Upper lobe of left lung (tissue), 6 donors: ENCODE results near the gene MTHFD1L. TPM values are rescaled to one million over a fixed set of nuclear protein-coding genes. Genes with fewer than 3 reads are reported as not detected.

ENCODE experiments used
- ATAC-seq, 2 donors: fragments of 200-7000 bp; cut with Tn5 transposase; one replicate each; pipeline ENCODE4 v1.9.1; 2022; ENCODE audit warnings: mild to moderate bottlenecking in 2 of 2, moderate library complexity in 2 of 2; ENCODE audit not compliant: low FRiP score in 2 of 2
- DNase-seq, 2 donors: peaks; one replicate each; pipeline ENCODE4 v3.0.0-alpha.2; 2019 to 2020
- H3K27ac ChIP-seq, 4 donors: fragments of 200-600 bp; sonication (generic); one replicate each; pipeline ENCODE4 v1.5.1; 2016 to 2019
- H3K27me3 ChIP-seq, 4 donors: fragments of 200-600 bp; sonication (generic); one replicate each; pipeline ENCODE4 v1.5.1; 2017 to 2019
- H3K36me3 ChIP-seq, 4 donors: fragments of 200-600 bp; sonication (generic); one replicate each; pipeline ENCODE4 v1.5.1; 2016 to 2019
- H3K4me1 ChIP-seq, 4 donors: fragments of 200-600 bp; sonication (generic); one replicate each; pipeline ENCODE4 v1.5.1; 2018 to 2019
- H3K4me3 ChIP-seq, 4 donors: fragments of 200-600 bp; sonication (generic); one replicate each; pipeline ENCODE4 v1.5.1; 2017 to 2019; ENCODE audit warnings: mild to moderate bottlenecking in 2 of 4, moderate library complexity in 1 of 4
- H3K9me3 ChIP-seq, 4 donors: fragments of 200-600 bp; sonication (generic); one replicate each; pipeline ENCODE4 v1.5.1; 2018 to 2019
- CTCF ChIP-seq, 6 experiments: fragments of 450-650 bp in 4 of 6; fragments of 200-600 bp in 2 of 6; sonication (generic) in 2 of 6; IDR thresholded peaks; one replicate each; pipeline ENCODE4 v1.5.1; 2016 to 2019; ENCODE audit warnings: antibody characterized with exemption in 6 of 6
- EP300 ChIP-seq, 4 donors: sonication (generic); formaldehyde crosslinking; IDR thresholded peaks; one replicate each; pipeline ENCODE4 v1.5.1; 2017; ENCODE audit warnings: antibody characterized with exemption in 4 of 4, control low read depth in 2 of 4
- POLR2A ChIP-seq, 4 donors: fragments of 450-650 bp; IDR thresholded peaks; one replicate each; pipeline ENCODE4 v1.5.1; 2016 to 2017; ENCODE audit warnings: antibody characterized with exemption in 4 of 4, mild to moderate bottlenecking in 2 of 4
- POLR2AphosphoS5 ChIP-seq, 2 donors: sonication (generic); formaldehyde crosslinking; IDR thresholded peaks; one replicate each; pipeline ENCODE4 v1.5.1; 2017; ENCODE audit warnings: antibody characterized with exemption in 2 of 2
- WGBS, 2 donors: methylation state at CpG; one replicate each; pipeline ENCODE4 v1.1.5; 2017 to 2018; 5-methylcytosine and 5-hydroxymethylcytosine counted together
- total RNA-seq, 6 donors: library from RNA; depleted of rRNA in 4 of 6; stranded (reverse); fragments of >200 nt in 4 of 6; gene quantifications; one replicate each; pipeline versions ENCODE4 v1.1.0 to v1.2.1, GENCODE V29; 2016 to 2021
- donor health status: DM: no; HTN: no; CAD: no; lungs with moderate emphysema.
- donor health status: DM: no; HTN: yes; CAD: no; lungs with severe emphysema.

MTHFD1L gene
- total RNA-seq, 6 donors from 2014 or later = 11.8 to 32.3 (median 19.4) TPM

DNA sequence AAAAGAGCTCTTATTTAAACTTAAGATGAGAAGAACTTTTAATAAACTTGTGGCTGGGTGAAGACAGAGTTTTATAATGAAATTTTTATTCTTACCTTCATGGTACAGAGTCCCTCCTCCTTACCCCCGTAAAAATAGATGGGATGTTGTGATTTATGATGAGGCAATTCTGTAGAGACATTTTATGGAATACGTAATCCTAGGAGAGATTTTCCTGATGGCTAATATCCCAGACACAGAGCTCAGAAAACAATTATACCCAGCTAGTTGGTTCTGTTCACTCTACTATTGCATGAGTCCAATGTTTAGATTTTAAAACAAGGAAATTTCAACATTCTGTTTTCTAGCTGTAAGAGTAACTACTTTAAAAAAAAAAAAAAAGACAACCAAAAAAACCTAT, 43.4 kb downstream of the MTHFD1L start:
- DNase-seq (no peak), ATAC-seq (no peak)
- Histone ChIP-seq H3K4me3 (no peak overlapping the region), H3K36me3 (no peaks in the 10 kb centered on the region), H3K27ac (no peak overlapping the region), H3K27me3 (no peaks in the 10 kb centered on the region), H3K9me3 (no peaks in the 10 kb centered on the region), H3K4me1 (no peaks in the 10 kb centered on the region)
- no peak for TF ChIP-seq POLR2AphosphoS5 (IDR thresholded peaks at IDR 0.05)
- TF ChIP-seq EP300 (IDR thresholded peaks at IDR 0.05) = no peak
- TF ChIP-seq CTCF (IDR thresholded peaks at IDR 0.05) = no peak
- no peak for TF ChIP-seq POLR2A (IDR thresholded peaks at IDR 0.05)
- WGBS, 2 donors = 89 to 92% methylated on average over 2 of the region's 2 CpGs

GRCh38 chr6:150910561-150910960, 45.1 kb downstream of the MTHFD1L start:
- ATAC-seq = no peak

DNA sequence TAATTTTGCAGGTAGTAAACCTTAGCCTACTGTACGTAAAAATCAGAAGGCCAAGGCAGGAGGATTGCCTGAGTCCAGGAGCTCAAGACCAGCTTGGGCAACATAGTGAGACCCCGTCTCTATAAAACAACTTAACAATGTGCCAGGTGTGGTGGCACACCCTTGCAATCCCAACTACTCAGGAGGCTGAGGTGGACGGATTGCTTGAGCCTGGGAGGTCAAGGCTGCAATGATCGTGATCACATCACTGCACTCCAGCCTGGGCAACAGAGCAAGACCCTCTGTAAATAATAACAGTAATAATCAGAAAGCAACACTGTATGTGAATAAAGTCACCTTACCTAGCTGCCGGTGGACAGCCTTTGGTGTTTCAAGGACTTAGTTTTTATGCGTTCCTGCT, 48.9 kb downstream of the MTHFD1L start:
- no peak for DNase-seq
- no peak for TF ChIP-seq POLR2AphosphoS5 (IDR thresholded peaks at IDR 0.05)
- TF ChIP-seq CTCF (IDR thresholded peaks at IDR 0.05) = no peak
- TF ChIP-seq EP300 (IDR thresholded peaks at IDR 0.05) = no peak
- no peak for TF ChIP-seq POLR2A (IDR thresholded peaks at IDR 0.05)
- Histone ChIP-seq H3K27ac (no peak overlapping the region), H3K27me3 (no peaks in the 10 kb centered on the region), H3K4me3 (no peak overlapping the region), H3K4me1 (no peaks in the 10 kb centered on the region), H3K36me3 (peaks cover 0 to 2% (median under 1%) of the 10 kb centered on the region in 4 donors), H3K9me3 (no peaks in the 10 kb centered on the region)
- WGBS, 2 donors = 95 to 97% methylated on average over 6 of the region's 6 CpGs
- no peak for ATAC-seq

More at GRCh38 chr6:150910561-150910960, 45.1 kb downstream of the MTHFD1L start:
- Histone ChIP-seq H3K27me3 (no peaks in the 10 kb centered on the region), H3K4me1 (no peaks in the 10 kb centered on the region), H3K36me3 (no peaks in the 10 kb centered on the region), H3K4me3 (no peak overlapping the region), H3K27ac (no peak overlapping the region), H3K9me3 (no peaks in the 10 kb centered on the region)
- no peak for DNase-seq
- TF ChIP-seq POLR2AphosphoS5 (IDR thresholded peaks at IDR 0.05) (no peak), POLR2A (IDR thresholded peaks at IDR 0.05) (no peak)
- WGBS, 2 donors = 41 to 86% methylated on average over 2 of the region's 2 CpGs

GRCh38 chr6:150915131-150915879, 49.8 kb downstream of the MTHFD1L start:
- WGBS, 2 donors = 88 to 91% methylated on average over 6 of the region's 6 CpGs
- Histone ChIP-seq H3K27ac (no peak overlapping the region), H3K27me3 (no peaks in the 10 kb centered on the region), H3K4me3 (no peak overlapping the region), H3K36me3 (peaks cover 0 to 10% (median 5%) of the 10 kb centered on the region in 4 donors), H3K4me1 (no peaks in the 10 kb centered on the region), H3K9me3 (no peaks in the 10 kb centered on the region)
- DNase-seq = no peak
- peak in 1 of 2 donors; percentile 12 for ATAC-seq
- no peak for TF ChIP-seq POLR2A (IDR thresholded peaks at IDR 0.05)
- no peak for TF ChIP-seq EP300 (IDR thresholded peaks at IDR 0.05)
- no peak for TF ChIP-seq CTCF (IDR thresholded peaks at IDR 0.05)
- no peak for TF ChIP-seq POLR2AphosphoS5 (IDR thresholded peaks at IDR 0.05)

DNA sequence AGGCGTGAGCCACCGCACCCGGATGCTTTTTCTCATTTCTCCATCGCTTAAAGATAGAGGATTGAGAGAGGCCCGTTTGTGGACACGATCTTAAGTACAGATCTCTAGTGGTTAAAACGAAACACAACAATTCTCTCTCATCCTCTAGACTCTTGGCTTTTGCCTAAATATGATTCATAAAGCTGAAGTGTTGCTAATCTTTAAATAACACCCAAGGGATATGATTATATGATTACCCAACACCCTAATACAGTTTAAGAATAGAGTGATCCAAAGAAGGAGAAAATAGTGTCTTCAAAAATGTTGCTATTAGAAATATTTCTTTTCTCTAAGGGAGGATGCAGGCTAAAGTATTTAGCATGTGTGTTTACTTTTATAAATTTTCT, 50.4 kb downstream of the MTHFD1L start:
- no peak for DNase-seq
- no peaks in the 10 kb centered on the region for H3K27me3 ChIP-seq
- no peaks in the 10 kb centered on the region for H3K4me1 ChIP-seq
- 90 to 91% methylated on average over 7 of the region's 7 CpGs for WGBS, 2 donors
- H3K27ac ChIP-seq = no peak overlapping the region
- H3K4me3 ChIP-seq = no peak overlapping the region
- ATAC-seq = peak in 1 of 2 donors; percentile 90
- peaks cover 0 to 10% (median 5%) of the 10 kb centered on the region in 4 donors for H3K36me3 ChIP-seq
- H3K9me3 ChIP-seq = no peaks in the 10 kb centered on the region
- TF ChIP-seq EP300 (IDR thresholded peaks at IDR 0.05) = no peak

DNA sequence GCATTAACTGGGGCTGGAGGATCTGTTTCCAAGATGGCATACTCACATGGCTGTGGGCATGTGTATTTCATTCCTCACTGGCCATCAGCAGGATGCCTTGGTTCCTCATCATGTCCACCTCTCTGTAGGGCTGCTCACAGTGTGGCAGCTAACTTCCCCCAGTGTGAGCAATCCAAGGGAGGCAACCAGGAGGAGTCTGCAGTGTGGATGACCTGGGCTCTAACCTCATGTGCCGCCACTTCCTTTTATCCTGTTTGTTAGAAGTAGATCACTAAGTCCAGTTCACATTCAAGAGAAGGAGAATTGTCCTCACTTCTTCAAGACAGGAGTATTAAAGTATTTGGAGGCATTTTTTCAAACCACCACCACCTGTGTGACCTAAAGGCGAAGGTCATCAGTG, 54.4 kb downstream of the MTHFD1L start:
- 98 to 100% methylated on average over 2 of the region's 2 CpGs for WGBS, 2 donors
- H3K27ac ChIP-seq = no peak overlapping the region

More for the DNA sequence above, 54.4 kb downstream of the MTHFD1L start:
- Histone ChIP-seq H3K4me3 (no peak overlapping the region), H3K4me1 (no peaks in the 10 kb centered on the region), H3K36me3 (peaks cover 0 to 16% (median 5%) of the 10 kb centered on the region in 4 donors), H3K27me3 (no peaks in the 10 kb centered on the region), H3K9me3 (no peaks in the 10 kb centered on the region)
- TF ChIP-seq POLR2AphosphoS5 (IDR thresholded peaks at IDR 0.05) = no peak
- TF ChIP-seq EP300 (IDR thresholded peaks at IDR 0.05) = no peak
- no peak for TF ChIP-seq CTCF (IDR thresholded peaks at IDR 0.05)
- TF ChIP-seq POLR2A (IDR thresholded peaks at IDR 0.05) = no peak
- no peak for ATAC-seq
- DNase-seq = no peak
